HG02852 (cell line): ENCODE measurements around the gene AP3D1.
A peak's percentile ranks its signal among the peaks of the same experiment; 100 is the strongest.
"Not testable (repeated sequence)": the region's sequence is repeated elsewhere in the genome, so short reads cannot be mapped to it uniquely, and the experiment has no call there.

ENCODE experiments used
- ATAC-seq: cut with Tn5 transposase; IDR thresholded peaks from one replicate; pipeline ENCODE4 v1.9.1; 2021; ENCODE audit warnings: mild to moderate bottlenecking, moderate library complexity; ENCODE audit not compliant: unreplicated experiment

Gene AP3D1

GRCh38 chr19:2151339-2152229 is at the start of gene AP3D1:
TSS of gene AP3D1 (minus strand) at chr19:2151566. CDS start at chr19:2151334, 232 bp downstream.
- ATAC-seq: peak; percentile 85

- ATAC-seq: not testable (repeated sequence)
Observed at GRCh38 chr19:2200624-2201294, 49.4 kb upstream of the AP3D1 start.

GRCh38 chr19:2199861-2200623 is 48.7 kb upstream of the AP3D1 start:
- ATAC-seq: no peak

- no peak for ATAC-seq
Observed at GRCh38 chr19:2199215-2199614, 47.8 kb upstream of the AP3D1 start.

- ATAC-seq: no peak
Observed at GRCh38 chr19:2198317-2198716, 47.0 kb upstream of the AP3D1 start.

- ATAC-seq: no peak
Observed at GRCh38 chr19:2197270-2197669, 45.9 kb upstream of the AP3D1 start.

GRCh38 chr19:2195914-2196313 is 44.5 kb upstream of the AP3D1 start:
- ATAC-seq: no peak

GRCh38 chr19:2195361-2195760 is 44.0 kb upstream of the AP3D1 start:
- no peak for ATAC-seq

GRCh38 chr19:2194513-2195078 is 43.2 kb upstream of the AP3D1 start:
- no peak for ATAC-seq

GRCh38 chr19:2193807-2194206 is 42.4 kb upstream of the AP3D1 start:
- no peak for ATAC-seq

- ATAC-seq: no peak
Observed at GRCh38 chr19:2192862-2193261, 41.5 kb upstream of the AP3D1 start.

- ATAC-seq: no peak
Observed at GRCh38 chr19:2191456-2192310, 40.3 kb upstream of the AP3D1 start.

GRCh38 chr19:2190848-2191455 is 39.6 kb upstream of the AP3D1 start:
- no peak for ATAC-seq

GRCh38 chr19:2189880-2190279 is 38.5 kb upstream of the AP3D1 start:
- no peak for ATAC-seq

GRCh38 chr19:2188708-2189385 is 37.5 kb upstream of the AP3D1 start:
- no peak for ATAC-seq

- no peak for ATAC-seq
Observed at GRCh38 chr19:2187159-2187558, 35.8 kb upstream of the AP3D1 start.

GRCh38 chr19:2186071-2186846 is 34.9 kb upstream of the AP3D1 start:
- ATAC-seq: no peak

GRCh38 chr19:2185734-2186070 is 34.3 kb upstream of the AP3D1 start:
- no peak for ATAC-seq
